Prostate gland (tissue), 2 donors: ENCODE measurements around the gene SPTBN4.

ENCODE experiments used
- CTCF ChIP-seq, 4 experiments: fragments of 200-600 bp in 2 of 4; fragments of 450-650 bp in 2 of 4; sonication (generic) in 2 of 4; IDR thresholded peaks; 1 replicate in 3 of 4; 2 replicates in 1 of 4; pipeline ENCODE4 v1.5.1; 2016 to 2019; ENCODE audit warnings: antibody characterized with exemption in 4 of 4, mild to moderate bottlenecking in 2 of 4, moderate library complexity in 2 of 4
- POLR2A ChIP-seq: fragments of 450-650 bp; IDR thresholded peaks from one replicate; pipeline ENCODE4 v1.6.1; 2016; ENCODE audit warnings: antibody characterized with exemption, mild to moderate bottlenecking
- POLR2AphosphoS5 ChIP-seq: sonication (generic); formaldehyde crosslinking; IDR thresholded peaks from one replicate; pipeline ENCODE4 v1.6.1; 2017; ENCODE audit warnings: antibody characterized with exemption

GRCh38 chr19:40594255-40594654, 127.5 kb downstream of the SPTBN4 start:
- TF ChIP-seq CTCF (IDR thresholded peaks at IDR 0.05) (no peak), POLR2AphosphoS5 (no peak), POLR2A (no peak)
